Skeletal muscle cell (primary cell): ENCODE measurements around the gene C12orf75.
"Not testable (repeated sequence)": the region's sequence is repeated elsewhere in the genome, so short reads cannot be mapped to it uniquely, and the experiment has no call there.

Experiments used
- DNase-seq: peaks from one replicate; pipeline ENCODE4 v3.0.0-alpha.2; 2010; ENCODE audit warnings: low read depth
- H3K4me3 ChIP-seq: 2 replicates; pipeline ENCODE4 v1.5.1; 2011; ENCODE audit warnings: low read depth, mild to moderate bottlenecking, control low read depth, low read length, moderate library complexity

The C12orf75 gene

DNA sequence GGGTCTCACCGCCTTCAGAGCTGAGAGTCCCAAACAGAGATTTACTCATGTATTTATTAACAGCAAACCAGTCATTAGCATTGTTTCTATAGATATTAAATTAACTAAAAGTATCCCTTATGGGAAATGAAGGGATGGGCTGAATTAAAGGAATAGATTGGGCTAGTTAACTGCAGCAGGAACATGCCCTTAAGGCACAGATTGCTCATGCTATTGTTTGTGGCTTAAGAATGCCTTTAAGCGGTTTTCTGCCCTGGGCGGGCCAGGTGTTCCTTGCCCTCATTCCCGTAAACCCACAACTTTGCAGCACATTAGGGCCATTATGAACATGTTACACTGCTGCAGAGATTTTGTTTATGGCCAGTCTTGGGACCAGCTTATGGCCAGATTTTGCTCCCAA is 21.7 kb upstream of the C12orf75 start:
- DNase-seq, H3K4me3 ChIP-seq: not testable (repeated sequence)

DNA sequence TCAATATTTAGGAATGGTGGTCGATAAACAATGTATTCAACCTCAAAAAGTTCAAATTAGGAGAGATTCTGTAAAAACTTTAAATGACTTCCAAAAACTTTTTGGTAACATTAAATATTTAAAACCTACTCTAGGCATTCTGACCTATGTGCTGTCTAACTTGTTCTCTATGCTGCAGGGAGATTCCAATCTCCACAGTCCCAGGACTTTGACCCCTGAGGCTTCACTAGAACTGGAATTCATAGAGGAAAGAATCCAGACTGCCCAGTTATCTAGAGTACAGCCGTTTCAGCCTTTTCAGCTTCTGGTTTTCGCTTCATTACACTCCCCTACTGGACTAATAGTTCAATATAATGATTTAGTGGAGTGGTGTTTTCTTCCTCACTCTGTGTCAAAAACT is 21.1 kb upstream of the C12orf75 start:
- not testable (repeated sequence) for H3K4me3 ChIP-seq, DNase-seq

DNA sequence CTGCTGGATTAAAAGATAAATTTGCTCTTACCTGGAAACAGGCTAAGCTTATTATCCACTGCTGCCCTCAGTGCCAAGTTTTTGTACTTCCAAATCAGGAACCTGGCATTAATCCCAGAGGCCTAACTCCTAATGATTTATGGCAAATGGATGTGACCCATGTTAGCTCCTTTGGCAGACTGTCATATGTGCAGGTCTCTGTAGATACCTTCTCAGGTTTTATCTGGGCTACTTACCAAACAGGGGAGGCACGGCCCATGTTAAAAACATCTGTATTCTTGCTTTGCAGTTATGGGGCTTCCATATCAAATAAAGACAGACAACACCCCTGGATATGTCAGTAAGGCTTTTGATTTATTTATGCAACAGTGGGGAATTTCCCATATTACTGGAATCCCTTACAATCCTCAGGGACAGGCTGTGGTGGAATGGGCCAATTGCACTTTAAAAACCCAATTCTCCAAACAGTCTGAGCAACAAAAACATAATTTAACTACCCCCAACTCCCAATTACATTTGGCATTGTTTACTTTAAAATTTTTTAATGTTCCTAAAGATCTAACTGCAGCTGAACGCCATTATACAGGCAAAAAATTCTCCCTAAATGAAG is 19.9 kb upstream of the C12orf75 start:
- H3K4me3 ChIP-seq, DNase-seq: not testable (repeated sequence)

DNA sequence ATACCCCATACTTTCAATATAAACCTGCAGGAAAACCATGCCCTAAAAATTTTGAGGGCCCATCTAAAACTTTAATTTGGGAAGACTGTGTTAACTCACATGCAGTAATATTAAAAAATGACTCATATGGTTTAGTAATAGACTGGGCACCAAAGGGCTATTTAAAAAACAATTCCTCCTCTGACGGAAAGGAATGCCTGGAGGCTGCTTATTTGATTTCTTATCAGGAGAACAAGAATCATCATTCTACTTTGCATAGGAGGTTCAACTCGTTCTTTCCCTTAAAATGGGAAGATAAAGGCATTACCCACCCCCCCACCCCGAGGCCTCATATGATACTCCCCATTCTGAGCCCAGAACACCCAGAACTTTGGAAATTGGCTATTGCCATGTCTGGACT is 18.6 kb upstream of the C12orf75 start:
- not testable (repeated sequence) for DNase-seq, H3K4me3 ChIP-seq

DNA sequence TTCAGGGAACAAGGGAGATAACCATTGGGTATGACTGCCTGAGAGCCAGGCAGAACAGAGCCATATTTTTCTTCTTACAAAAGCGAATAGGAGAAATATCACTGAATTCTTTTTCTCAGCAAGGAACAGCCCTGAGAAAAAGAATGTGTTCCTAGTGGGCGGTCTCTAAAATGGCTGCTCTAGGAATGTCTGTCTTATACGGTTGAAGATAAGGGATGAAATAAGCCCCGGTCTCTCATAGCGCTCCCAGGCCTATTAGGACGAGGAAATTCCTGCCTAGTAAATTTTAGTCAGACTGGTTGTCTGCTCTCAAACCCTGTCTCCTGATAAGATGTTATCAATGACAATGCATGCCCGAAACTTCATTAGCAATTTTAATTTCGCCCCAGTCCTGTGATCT is 16.7 kb upstream of the C12orf75 start:
- DNase-seq, H3K4me3 ChIP-seq: not testable (repeated sequence)

DNA sequence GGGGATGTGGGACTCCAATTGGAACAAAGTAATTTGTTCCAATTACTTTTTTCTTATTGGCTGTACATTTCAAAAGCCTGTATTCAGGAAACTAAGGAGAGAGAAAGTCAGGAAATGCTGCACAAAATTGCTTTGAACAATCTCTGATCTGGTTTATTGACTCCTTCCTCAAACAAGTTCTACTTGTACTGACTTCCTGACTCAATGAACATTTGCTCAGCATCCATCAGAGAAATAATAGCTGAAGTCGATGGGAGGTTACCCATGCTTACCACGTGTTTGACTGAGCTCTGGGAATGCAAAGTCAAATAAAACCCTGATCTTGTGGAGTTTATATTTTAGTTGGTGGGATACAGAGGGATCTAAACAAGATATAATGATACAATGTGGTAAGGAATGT is 15.4 kb upstream of the C12orf75 start:
- DNase-seq = no peak

DNA sequence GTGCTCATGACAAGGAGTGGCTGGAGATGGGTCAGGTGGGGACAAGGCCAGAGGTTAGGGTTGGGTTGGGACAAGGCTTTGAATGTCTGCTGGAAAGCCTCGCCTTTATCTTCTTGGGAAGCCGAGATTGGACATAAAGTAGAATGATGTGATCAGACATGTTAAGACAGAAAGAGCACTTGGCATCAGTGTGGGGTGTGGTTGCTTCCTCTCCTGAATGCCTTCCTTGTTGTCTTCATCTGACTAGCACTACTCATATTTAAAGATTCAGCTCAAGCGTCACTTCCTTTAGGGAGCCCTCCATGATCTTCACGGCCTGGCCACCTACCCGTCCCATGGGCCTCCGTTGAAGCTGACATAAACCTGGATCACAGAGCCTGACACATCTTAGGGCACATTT is 14.8 kb upstream of the C12orf75 start:
- H3K4me3 ChIP-seq = no peak overlapping the region
- DNase-seq = no peak

More for the DNA sequence above, 15.4 kb upstream of the C12orf75 start:
- no peak overlapping the region for H3K4me3 ChIP-seq

DNA sequence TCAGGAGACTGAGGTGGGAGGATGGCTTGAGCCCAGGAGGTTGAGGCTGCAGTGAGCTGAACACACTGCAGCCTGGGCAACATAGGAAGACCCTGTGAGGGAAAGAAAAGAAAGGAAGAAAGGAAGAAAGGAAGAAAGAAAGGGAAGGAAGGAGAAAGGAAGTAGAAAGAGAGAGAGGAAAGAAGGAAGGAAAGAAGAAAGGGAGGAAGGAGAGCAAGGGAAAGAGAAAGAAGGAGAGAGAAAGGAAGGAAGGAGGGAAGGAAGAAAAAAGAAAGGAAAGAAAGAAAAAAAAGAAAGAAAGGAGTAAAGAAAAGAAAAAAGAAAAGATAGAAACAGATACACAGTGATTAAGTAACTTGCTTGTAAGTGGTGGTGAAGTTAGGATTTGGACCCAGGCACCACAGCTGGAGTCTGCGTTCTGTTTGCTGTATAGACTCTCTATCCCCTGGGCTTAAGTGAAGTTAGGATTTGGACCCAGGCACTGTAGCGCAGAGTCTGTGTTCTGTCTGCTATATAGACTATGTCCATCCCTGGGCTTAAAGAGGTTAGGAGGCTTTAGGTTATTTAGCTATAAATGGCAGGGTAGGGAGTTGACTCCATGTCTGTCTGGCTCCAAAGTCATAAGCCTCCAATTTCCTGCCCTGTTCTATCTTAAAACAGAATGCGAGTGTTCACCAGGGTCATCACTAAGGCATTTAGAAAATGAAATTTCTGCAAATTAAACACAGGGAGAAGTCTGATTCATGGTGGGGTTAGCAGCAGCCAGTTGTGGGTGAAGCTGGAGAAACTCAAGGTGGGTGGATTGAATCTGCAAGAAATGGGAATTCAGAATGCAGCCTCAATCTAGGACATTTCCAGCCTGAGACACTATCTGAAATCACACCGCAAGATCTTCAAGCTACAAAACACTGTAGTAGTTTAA is 13.3 kb upstream of the C12orf75 start:
- no peak overlapping the region for H3K4me3 ChIP-seq
- no peak for DNase-seq

DNA sequence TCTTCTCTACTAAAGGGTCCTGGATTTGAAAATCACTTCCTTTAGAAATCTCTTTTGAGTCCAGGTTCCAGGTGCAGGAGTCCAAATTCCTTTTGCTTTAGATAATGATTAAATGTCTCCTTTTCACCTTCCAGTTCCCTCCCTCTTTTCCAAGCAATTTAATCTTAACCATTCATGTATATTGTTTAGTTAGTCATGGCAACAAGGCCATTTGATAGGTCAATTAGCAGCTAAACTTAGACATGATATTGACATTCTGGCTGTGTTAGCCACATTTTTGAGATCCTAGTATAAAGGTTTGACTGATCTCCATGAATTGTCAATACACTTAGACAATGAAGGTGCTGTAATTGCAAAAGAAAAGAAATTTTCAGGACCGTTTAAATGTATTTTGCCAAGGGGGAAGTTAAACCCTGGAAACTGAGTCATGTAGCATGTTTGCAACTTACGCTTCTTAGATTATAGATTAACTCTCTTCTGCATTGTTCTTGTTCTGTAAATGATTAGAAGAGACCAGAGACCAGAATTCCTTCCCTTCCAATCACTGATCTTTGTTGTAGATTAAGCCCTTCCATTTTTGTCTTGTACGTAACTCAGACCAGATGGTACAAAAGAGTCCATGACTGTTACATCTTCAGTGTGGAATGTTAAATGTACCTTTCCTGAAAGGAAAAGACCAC is 12.4 kb upstream of the C12orf75 start:
- no peak overlapping the region for H3K4me3 ChIP-seq
- no peak for DNase-seq

DNA sequence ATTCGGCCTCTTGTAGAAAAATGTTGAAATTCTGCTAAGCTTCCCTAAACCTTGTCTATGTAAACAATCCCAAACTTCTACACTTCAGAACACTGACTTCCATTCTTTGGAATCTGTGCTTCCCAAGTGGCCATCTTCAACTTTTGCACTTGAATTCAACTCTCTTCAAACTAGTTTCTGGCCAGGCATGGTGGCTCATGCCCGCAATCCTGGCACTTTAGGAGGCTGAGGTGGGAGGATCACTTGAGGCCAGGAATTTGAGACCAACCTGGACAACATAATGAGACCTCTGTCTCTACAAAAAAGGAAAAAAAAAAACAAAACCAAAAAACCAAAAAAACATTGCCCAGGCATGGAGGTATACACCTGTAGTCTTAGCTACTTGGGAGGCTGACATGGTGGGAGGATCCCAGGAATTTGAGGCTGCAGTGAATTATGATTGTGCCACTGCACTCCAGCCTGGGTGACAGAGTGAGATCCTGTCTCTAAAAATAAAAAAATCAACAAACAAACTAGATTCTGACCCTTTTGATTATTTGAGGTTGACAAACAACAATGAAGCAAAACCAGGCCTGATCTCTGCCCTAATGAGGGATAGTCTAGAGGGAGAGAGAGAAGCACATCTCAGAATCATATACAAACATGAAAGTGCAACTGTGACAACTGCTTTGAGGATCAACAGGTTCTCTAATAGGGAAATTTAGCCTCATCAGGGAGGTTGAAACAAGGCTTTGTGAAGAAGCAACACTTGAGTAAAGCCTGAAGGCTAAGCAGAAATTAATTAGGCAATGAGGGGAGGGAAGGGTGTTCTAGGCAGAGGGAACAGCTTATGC is 11.6 kb upstream of the C12orf75 start:
- no peak for DNase-seq
- H3K4me3 ChIP-seq = no peak overlapping the region

DNA sequence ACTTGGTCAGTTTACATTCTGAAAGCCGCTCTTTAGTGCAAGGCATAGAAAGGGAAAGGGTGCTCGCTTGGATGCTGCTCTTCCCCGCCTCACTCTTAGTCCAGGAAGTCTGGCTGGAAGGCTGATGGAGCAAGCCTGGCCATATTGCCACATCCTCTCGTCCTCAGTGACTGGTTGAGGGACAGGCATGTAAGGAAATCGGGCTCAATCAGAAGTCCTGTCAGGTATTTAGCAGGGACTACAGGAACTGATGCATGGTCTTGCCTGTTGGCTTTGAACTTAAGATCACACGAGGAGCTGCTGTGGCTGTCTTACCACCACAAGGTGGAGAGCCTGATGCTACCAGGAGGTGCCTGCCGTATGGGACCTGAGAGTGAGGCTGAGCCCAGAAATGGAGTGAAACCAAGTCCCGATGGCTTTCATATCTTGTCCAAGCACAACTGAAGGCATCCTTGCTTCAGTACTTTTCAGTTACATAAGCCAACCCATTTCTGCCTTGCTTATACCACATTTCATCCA is 10.7 kb upstream of the C12orf75 start:
- DNase-seq = no peak
- H3K4me3 ChIP-seq = no peak overlapping the region

DNA sequence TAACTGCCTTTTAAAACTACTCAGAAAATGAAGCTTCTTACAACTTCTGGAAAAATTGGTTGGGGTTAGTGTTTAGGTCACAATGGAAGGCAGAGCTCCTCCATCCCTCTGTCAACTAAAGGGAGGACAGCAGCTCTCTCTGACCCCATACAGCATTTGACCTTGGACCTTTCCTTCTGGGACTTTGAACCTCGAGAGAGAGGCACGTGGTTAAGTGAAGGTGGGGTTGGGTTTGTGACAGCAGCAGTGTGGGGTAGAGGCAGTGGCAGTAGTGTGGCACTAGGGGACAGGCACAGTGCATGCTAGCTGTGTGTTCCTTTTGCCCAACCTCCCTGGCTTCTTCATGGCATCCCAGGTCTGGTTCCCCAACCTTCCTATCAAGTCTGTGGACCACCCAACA is 9.4 kb upstream of the C12orf75 start:
- no peak for DNase-seq
- H3K4me3 ChIP-seq = no peak overlapping the region

DNA sequence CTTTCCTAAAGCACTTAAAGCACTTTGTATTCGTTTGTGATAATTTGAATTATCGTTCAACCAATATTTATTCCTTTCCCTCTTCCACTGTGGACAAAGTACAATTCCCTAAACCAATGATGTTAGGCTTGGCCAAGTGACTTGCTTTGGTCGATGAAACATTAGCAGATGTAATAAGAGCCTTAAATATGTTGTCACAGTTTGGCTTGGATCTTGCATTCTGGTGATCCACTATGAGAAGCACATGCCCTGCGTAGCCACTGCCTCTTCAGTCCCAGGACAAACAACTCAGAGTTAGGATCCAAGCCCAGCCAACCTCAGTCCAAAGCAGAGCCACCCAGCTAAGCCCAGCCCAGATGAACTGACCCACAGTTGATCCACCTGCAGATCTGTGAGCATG is 8.4 kb upstream of the C12orf75 start:
- no peak overlapping the region for H3K4me3 ChIP-seq
- DNase-seq = no peak

DNA sequence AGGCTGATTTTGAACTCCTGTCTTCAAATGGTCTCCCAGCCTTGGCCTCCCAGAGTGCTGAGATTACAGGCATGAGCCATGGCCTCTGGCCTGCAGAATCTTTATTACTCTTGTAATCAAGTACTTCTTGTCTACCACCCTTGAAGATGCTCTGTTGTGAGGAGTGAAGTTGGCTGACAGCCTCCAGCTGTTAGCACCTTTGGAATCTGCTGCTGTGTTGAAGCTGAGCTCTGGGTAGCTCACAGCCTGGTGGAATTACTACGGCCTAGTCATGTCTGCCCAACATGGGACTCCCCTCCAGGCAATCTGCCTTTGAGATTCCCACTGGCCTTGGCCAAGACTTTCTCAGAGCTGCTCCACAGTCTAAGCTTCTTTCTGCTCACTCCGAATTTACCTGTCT is 5.8 kb upstream of the C12orf75 start:
- DNase-seq = no peak

DNA sequence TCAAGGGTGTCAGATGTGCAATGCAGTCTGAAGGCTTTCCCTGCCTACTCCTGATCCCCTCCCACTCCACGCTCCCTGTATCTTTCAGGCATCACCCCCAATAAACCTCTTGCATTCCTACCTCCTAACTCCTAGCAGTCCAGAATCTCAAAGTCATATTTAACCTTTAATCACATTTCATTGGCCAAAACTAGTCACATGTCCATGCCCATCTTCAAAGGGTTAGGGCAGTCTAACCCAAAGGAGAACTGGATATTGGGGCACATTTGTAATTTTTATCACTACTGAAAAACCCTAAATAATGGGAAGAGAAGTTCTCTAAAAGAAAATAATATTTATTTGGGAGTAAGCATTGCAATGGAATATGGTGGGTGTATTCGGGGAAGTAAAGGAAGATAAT is 5.4 kb upstream of the C12orf75 start:
- no peak for DNase-seq

More for the DNA sequence above, 5.8 kb upstream of the C12orf75 start:
- H3K4me3 ChIP-seq = no peak overlapping the region

DNA sequence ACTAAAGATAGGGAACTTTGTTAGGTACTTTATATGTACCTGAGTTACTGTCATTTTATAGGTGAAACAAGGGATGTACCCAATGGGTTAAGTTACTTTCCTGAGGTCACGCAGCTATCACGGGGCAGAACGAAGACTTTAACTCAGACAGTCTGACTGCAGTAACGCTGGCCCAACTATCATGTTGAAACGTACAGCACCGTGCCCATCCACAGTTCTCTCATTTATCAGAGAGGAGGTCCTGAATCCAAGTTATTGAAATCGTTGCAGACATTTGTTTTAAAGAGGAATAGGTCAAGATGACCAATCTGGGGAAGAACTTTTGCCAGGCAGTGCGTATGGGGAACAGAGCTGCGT is 587 bp upstream of the C12orf75 start:
- peak overlapping the region; percentile 81 for H3K4me3 ChIP-seq
- no peak for DNase-seq

More for the DNA sequence above, 5.4 kb upstream of the C12orf75 start:
- no peak overlapping the region for H3K4me3 ChIP-seq

DNA sequence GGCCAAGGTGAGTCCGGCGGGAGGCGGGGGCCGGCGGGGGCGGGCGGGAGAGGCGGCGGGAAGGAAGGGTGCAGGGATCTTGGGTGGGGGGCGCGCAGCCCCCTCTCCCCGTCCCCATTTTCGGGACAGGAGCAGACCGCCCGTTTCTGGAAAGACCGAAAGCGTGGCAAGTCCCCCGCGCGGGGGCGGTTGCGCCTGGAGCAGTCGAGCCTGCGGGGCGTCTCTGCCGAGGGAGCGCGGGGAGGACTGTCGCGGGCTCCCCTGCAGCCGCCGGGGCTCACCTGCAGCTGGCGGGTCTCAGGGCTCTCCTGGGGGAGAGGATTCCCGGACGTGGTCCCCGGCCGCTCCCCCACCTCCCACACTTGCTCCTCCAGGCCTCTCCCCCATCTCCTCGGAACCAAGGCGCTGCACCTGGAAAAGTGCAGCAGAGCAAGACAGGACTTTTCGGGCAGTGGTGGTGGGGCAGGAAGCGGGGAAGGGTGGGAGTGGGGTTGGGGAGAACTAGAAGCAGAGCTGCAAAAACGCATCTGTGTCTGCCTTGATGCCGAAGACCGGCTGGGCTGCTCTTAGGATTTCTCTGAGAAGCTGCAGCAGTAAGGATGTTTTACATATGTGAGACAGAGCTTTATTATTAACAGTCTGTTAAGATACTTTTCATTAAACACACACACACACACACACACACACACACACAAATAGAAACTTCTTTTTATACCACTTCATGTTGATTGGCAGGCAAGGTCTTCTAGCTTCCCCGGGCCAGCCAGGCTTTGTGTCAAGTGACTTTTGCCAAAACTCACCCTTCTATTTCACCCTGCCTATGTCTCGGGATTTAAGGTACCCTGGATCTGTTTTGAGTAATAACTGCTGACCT is 677 bp downstream of the C12orf75 start:
- no peak for DNase-seq
- peak overlapping the region; percentile 81 for H3K4me3 ChIP-seq

DNA sequence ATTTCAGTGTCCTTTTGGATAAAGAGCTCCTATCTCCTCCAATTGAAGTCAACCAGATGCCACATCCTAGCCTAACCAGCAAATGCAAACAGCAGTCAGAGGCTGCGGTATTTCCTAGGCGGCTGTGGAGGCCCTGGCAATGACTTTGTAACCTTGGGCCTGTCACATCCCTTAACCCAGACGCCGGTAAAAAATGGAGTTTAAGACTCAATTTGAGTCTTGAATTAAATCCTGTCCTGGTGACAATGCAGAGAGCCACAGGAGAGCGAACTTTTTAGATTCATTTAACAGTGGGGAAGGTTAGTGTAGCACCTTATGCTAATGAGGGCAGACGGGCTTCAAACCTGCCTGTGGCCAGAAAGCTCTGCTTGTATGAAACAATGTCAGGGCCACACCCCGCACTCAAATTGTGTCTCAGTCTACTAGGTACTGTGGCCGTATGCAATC is 1.3 kb downstream of the C12orf75 start:
- H3K4me3 ChIP-seq = peak overlapping the region; percentile 81
- no peak for DNase-seq
